PFSK-1 (cell line): ENCODE data around the gene NOL3.

ENCODE experiments used
- POLR2AphosphoS5 ChIP-seq: IDR thresholded peaks from 2 replicates; pipeline ENCODE4 v1.6.1; 2012; ENCODE audit warnings: low read depth, mild to moderate bottlenecking, control low read depth, low read length, moderate library complexity
- SIN3A ChIP-seq: IDR thresholded peaks from 2 replicates; pipeline ENCODE4 v1.6.1; 2012; ENCODE audit warnings: mild to moderate bottlenecking, low read length, moderate library complexity, borderline replicate concordance; ENCODE audit not compliant: insufficient read depth
- TF ChIP-seq, protein P1 (sequence below), 2 experiments: IDR thresholded peaks; 2 replicates each; pipeline versions ENCODE4 v1.6.1 to v1.8.0; 2011 to 2012; ENCODE audit warnings: low read depth in 2 of 2, low read length in 2 of 2, control low read depth in 1 of 2, inconsistent platforms in 1 of 2, mild to moderate bottlenecking in 1 of 2, moderate library complexity in 1 of 2; ENCODE audit not compliant: insufficient read depth in 1 of 2

DNA sequence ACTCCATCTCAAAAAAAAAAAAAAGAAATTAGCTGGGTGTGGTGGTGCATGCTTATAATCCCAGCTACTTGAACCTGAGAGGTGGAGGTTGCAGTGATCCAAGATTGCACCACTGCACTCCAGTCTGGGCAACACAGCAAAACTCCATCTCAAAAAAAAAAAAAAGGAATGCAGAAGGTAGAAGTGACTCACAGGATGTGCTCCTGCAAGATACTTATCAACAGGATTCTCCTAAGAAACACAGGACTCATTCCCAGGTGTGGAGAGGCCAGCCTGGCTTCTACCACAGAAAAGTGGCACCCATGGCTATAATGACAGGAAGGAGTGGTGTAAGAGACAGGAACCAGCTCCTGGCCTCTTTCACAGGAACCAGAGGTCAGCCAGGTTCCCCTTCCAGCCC is 42.4 kb downstream of the NOL3 start:
- TF ChIP-seq, protein P1, sequence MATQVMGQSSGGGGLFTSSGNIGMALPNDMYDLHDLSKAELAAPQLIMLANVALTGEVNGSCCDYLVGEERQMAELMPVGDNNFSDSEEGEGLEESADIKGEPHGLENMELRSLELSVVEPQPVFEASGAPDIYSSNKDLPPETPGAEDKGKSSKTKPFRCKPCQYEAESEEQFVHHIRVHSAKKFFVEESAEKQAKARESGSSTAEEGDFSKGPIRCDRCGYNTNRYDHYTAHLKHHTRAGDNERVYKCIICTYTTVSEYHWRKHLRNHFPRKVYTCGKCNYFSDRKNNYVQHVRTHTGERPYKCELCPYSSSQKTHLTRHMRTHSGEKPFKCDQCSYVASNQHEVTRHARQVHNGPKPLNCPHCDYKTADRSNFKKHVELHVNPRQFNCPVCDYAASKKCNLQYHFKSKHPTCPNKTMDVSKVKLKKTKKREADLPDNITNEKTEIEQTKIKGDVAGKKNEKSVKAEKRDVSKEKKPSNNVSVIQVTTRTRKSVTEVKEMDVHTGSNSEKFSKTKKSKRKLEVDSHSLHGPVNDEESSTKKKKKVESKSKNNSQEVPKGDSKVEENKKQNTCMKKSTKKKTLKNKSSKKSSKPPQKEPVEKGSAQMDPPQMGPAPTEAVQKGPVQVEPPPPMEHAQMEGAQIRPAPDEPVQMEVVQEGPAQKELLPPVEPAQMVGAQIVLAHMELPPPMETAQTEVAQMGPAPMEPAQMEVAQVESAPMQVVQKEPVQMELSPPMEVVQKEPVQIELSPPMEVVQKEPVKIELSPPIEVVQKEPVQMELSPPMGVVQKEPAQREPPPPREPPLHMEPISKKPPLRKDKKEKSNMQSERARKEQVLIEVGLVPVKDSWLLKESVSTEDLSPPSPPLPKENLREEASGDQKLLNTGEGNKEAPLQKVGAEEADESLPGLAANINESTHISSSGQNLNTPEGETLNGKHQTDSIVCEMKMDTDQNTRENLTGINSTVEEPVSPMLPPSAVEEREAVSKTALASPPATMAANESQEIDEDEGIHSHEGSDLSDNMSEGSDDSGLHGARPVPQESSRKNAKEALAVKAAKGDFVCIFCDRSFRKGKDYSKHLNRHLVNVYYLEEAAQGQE (IDR thresholded peaks at IDR 0.05; ENCODE audit: insufficient read depth in 1 of 2, low read depth in 2 of 2, low read length in 2 of 2): no peak
- no peak for TF ChIP-seq SIN3A
- TF ChIP-seq POLR2AphosphoS5: no peak
